Fibroblast of lung (primary cell): ENCODE measurements around the gene HECW1.

ENCODE experiments used
- EZH2 ChIP-seq: IDR thresholded peaks from 2 replicates; pipeline ENCODE4 v1.5.1; 2012; ENCODE audit warnings: low read length, control low read depth, mild to moderate bottlenecking; ENCODE audit errors: missing control alignments
- TF ChIP-seq, protein P1 (sequence below), 2 donors: IDR thresholded peaks in 1 of 2; conservative IDR thresholded peaks in 1 of 2; 1 replicate in 1 of 2; 2 replicates in 1 of 2; pipeline ENCODE4 v1.5.1; 2011 to 2012; ENCODE audit warnings: low read length in 2 of 2, control low read depth in 1 of 2, inconsistent platforms in 1 of 2, low read depth in 1 of 2, mild to moderate bottlenecking in 1 of 2

DNA sequence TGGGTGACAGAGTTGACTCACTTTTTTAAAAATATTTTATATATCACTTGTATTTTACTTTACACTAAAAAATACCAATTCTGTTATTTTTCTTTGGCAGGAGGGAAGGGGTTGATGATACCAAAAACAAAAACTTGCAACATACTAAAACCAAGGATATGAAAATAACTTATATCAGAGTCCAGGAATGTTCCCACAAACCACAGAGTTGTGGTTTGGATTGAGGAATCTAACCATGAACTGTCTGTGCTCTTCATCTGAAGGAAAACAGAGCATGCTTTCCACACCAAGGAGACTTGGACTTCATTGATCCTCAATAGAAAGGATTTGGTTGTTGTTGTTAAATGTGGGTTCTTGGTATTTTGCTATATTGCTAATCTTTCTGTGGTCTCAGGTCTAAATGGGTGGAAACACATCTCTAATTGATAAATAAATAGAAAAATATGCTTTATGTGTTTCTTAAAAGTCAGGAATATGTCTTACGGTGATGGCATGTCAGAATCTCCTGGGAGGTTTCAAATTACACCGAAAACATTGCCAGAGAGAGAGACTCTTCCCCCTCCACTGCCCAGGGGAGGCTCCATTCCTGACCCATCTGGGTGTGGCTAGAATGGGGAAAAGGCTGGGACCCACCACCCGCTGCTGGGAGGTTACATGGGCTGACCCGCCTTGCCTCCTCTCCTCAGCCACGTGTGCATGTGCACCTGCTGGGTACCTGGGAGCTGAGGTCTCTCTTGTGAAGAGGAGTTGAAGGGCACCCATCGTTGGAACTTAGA, 423.6 kb downstream of the HECW1 start:
- TF ChIP-seq, protein P1, sequence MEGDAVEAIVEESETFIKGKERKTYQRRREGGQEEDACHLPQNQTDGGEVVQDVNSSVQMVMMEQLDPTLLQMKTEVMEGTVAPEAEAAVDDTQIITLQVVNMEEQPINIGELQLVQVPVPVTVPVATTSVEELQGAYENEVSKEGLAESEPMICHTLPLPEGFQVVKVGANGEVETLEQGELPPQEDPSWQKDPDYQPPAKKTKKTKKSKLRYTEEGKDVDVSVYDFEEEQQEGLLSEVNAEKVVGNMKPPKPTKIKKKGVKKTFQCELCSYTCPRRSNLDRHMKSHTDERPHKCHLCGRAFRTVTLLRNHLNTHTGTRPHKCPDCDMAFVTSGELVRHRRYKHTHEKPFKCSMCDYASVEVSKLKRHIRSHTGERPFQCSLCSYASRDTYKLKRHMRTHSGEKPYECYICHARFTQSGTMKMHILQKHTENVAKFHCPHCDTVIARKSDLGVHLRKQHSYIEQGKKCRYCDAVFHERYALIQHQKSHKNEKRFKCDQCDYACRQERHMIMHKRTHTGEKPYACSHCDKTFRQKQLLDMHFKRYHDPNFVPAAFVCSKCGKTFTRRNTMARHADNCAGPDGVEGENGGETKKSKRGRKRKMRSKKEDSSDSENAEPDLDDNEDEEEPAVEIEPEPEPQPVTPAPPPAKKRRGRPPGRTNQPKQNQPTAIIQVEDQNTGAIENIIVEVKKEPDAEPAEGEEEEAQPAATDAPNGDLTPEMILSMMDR (conservative IDR thresholded peaks at IDR 0.05 in 1 of 2, IDR thresholded peaks at IDR 0.05 in 1 of 2; ENCODE audit: low read depth in 1 of 2, low read length in 2 of 2), result no peak
- no peak for TF ChIP-seq EZH2
